HepG2 (cell line): ENCODE measurements around the gene UGP2. TPM values are rescaled to one million over a fixed set of nuclear protein-coding genes. Genes with fewer than 3 reads are reported as not detected.

Experiments used
- ARID2 ChIP-seq: sonication (generic); formaldehyde crosslinking; IDR thresholded peaks from 2 replicates; pipeline ENCODE4 v1.8.1; 2022; ENCODE audit warnings: mild to moderate bottlenecking, missing genetic modification reagents, borderline replicate concordance
- CHD2 ChIP-seq: IDR thresholded peaks from 2 replicates; pipeline ENCODE4 v1.6.1; 2011; ENCODE audit warnings: low read depth, low read length, improper control_type of control experiment
- DMAP1 ChIP-seq: IDR thresholded peaks from 2 replicates; pipeline ENCODE4 v1.6.1; 2016
- KLF13 ChIP-seq: sonication (generic); formaldehyde crosslinking; IDR thresholded peaks from 2 replicates; pipeline ENCODE4 v1.4.0; 2020; ENCODE audit warnings: mild to moderate bottlenecking, missing genetic modification reagents
- PAWR ChIP-seq: sonication (generic); formaldehyde crosslinking; IDR thresholded peaks from 2 replicates; pipeline ENCODE4 v1.4.0; 2020; ENCODE audit warnings: missing genetic modification reagents, mild to moderate bottlenecking, borderline replicate concordance
- PRDM10 ChIP-seq: sonication (generic); formaldehyde crosslinking; IDR thresholded peaks from 2 replicates; pipeline ENCODE4 v1.4.0; 2020; ENCODE audit warnings: low read depth, missing genetic modification reagents
- RFXANK ChIP-seq: IDR thresholded peaks from 2 replicates; pipeline ENCODE4 v1.6.1; 2016
- ZFP90 ChIP-seq: sonication (generic); formaldehyde crosslinking; IDR thresholded peaks from 2 replicates; pipeline ENCODE4 v1.8.0; 2022; ENCODE audit warnings: missing genetic modification reagents, mild to moderate bottlenecking, inconsistent platforms, borderline replicate concordance
- ZNF546 ChIP-seq: sonication (generic); formaldehyde crosslinking; conservative IDR thresholded peaks from 2 replicates; pipeline ENCODE4 v1.8.1; 2023; ENCODE audit warnings: mild to moderate bottlenecking, missing genetic modification reagents
- polyA plus RNA-seq, 8 experiments: library from polyadenylated mRNA; depleted of rRNA in 3 of 8; stranded (reverse) in 7 of 8; unstranded in 1 of 8; fragments of >200 nt; fragmentation: Illumina TruSeq in 4 of 8; extraction: Trizol in 4 of 8; gene quantifications; 2 replicates each; pipeline versions ENCODE4 v1.2.1 to v1.2.3, GENCODE V29; 2011 to 2016; ENCODE audit warnings: low read depth in 4 of 8, missing spikeins in 1 of 8, mixed read lengths in 1 of 8; ENCODE audit not compliant: insufficient read depth in 1 of 8
- total RNA-seq, 5 experiments: library from RNA; depleted of rRNA; stranded (reverse); fragments of >200 nt; fragmentation: Illumina TruSeq; extraction: Trizol; gene quantifications; 2 replicates each; pipeline ENCODE4 v1.2.3, GENCODE V29; 2016; ENCODE audit warnings: low read depth in 1 of 5
- TF ChIP-seq, protein P1 (sequence below): sonication (generic); formaldehyde crosslinking; IDR thresholded peaks from 2 replicates; pipeline ENCODE4 v1.5.0; 2020; ENCODE audit warnings: mild to moderate bottlenecking, missing genetic modification reagents, borderline replicate concordance
- TF ChIP-seq, protein P2 (sequence below): sonication (generic); formaldehyde crosslinking; IDR thresholded peaks from 2 replicates; pipeline ENCODE4 v1.4.0; 2020; ENCODE audit warnings: missing genetic modification reagents
- TF ChIP-seq, protein P3 (sequence below): sonication (generic); formaldehyde crosslinking; IDR thresholded peaks from 2 replicates; pipeline ENCODE4 v1.4.0; 2020; ENCODE audit warnings: mild to moderate bottlenecking, missing genetic modification reagents

UGP2 gene
- total and polyA plus RNA-seq, 2 of the 13 experiments (the other 11 are each of a cell fraction or from before 2014, with no cell fraction given): 96.0 to 134 TPM

- TF ChIP-seq ZFP90 (CRISPR knock-in tag) (no peak), CHD2 (no peak), PAWR (0 out of 2 replicates have a peak, but pooled peaks have one; percentile 18), ARID2 (CRISPR knock-in tag) (peak; percentile 85; the same call in 1 of the 2 replicates), ZNF546 (CRISPR knock-in tag) (0 out of 2 replicates have a peak, but pooled peaks have one; percentile 37), DMAP1 (CRISPR knock-in tag) (no peak), KLF13 (CRISPR knock-in tag) (peak; percentile 77), RFXANK (CRISPR knock-in tag) (no peak), PRDM10 (CRISPR knock-in tag) (no peak)
- TF ChIP-seq, protein P1, sequence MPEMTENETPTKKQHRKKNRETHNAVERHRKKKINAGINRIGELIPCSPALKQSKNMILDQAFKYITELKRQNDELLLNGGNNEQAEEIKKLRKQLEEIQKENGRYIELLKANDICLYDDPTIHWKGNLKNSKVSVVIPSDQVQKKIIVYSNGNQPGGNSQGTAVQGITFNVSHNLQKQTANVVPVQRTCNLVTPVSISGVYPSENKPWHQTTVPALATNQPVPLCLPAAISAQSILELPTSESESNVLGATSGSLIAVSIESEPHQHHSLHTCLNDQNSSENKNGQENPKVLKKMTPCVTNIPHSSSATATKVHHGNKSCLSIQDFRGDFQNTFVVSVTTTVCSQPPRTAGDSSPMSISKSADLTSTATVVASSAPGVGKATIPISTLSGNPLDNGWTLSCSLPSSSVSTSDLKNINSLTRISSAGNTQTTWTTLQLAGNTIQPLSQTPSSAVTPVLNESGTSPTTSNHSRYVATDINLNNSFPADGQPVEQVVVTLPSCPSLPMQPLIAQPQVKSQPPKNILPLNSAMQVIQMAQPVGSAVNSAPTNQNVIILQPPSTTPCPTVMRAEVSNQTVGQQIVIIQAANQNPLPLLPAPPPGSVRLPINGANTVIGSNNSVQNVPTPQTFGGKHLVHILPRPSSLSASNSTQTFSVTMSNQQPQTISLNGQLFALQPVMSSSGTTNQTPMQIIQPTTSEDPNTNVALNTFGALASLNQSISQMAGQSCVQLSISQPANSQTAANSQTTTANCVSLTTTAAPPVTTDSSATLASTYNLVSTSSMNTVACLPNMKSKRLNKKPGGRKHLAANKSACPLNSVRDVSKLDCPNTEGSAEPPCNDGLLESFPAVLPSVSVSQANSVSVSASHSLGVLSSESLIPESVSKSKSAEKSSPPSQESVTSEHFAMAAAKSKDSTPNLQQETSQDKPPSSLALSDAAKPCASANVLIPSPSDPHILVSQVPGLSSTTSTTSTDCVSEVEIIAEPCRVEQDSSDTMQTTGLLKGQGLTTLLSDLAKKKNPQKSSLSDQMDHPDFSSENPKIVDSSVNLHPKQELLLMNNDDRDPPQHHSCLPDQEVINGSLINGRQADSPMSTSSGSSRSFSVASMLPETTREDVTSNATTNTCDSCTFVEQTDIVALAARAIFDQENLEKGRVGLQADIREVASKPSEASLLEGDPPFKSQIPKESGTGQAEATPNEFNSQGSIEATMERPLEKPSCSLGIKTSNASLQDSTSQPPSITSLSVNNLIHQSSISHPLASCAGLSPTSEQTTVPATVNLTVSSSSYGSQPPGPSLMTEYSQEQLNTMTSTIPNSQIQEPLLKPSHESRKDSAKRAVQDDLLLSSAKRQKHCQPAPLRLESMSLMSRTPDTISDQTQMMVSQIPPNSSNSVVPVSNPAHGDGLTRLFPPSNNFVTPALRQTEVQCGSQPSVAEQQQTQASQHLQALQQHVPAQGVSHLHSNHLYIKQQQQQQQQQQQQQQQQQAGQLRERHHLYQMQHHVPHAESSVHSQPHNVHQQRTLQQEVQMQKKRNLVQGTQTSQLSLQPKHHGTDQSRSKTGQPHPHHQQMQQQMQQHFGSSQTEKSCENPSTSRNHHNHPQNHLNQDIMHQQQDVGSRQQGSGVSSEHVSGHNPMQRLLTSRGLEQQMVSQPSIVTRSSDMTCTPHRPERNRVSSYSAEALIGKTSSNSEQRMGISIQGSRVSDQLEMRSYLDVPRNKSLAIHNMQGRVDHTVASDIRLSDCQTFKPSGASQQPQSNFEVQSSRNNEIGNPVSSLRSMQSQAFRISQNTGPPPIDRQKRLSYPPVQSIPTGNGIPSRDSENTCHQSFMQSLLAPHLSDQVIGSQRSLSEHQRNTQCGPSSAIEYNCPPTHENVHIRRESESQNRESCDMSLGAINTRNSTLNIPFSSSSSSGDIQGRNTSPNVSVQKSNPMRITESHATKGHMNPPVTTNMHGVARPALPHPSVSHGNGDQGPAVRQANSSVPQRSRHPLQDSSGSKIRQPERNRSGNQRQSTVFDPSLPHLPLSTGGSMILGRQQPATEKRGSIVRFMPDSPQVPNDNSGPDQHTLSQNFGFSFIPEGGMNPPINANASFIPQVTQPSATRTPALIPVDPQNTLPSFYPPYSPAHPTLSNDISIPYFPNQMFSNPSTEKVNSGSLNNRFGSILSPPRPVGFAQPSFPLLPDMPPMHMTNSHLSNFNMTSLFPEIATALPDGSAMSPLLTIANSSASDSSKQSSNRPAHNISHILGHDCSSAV (CRISPR knock-in tag): 0 out of 2 replicates have a peak, but pooled peaks have one; percentile 83
- TF ChIP-seq, protein P2, sequence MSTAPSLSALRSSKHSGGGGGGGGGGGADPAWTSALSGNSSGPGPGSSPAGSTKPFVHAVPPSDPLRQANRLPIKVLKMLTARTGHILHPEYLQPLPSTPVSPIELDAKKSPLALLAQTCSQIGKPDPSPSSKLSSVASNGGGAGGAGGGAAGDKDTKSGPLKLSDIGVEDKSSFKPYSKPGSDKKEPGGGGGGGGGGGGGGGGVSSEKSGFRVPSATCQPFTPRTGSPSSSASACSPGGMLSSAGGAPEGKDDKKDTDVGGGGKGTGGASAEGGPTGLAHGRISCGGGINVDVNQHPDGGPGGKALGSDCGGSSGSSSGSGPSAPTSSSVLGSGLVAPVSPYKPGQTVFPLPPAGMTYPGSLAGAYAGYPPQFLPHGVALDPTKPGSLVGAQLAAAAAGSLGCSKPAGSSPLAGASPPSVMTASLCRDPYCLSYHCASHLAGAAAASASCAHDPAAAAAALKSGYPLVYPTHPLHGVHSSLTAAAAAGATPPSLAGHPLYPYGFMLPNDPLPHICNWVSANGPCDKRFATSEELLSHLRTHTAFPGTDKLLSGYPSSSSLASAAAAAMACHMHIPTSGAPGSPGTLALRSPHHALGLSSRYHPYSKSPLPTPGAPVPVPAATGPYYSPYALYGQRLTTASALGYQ (CRISPR knock-in tag): 0 out of 2 replicates have a peak, but pooled peaks have one; percentile 40
- TF ChIP-seq, protein P3, sequence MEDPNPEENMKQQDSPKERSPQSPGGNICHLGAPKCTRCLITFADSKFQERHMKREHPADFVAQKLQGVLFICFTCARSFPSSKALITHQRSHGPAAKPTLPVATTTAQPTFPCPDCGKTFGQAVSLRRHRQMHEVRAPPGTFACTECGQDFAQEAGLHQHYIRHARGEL (CRISPR knock-in tag): no peak
Measured at GRCh38 chr2:63840081-63840784, 1.5 kb upstream of the UGP2 start (continued).
